ENCODE measurements around the gene PFKL.
"Not testable (repeated sequence)": the region's sequence is repeated elsewhere in the genome, so short reads cannot be mapped to it uniquely, and the experiment has no call there.

Gene PFKL

DNA sequence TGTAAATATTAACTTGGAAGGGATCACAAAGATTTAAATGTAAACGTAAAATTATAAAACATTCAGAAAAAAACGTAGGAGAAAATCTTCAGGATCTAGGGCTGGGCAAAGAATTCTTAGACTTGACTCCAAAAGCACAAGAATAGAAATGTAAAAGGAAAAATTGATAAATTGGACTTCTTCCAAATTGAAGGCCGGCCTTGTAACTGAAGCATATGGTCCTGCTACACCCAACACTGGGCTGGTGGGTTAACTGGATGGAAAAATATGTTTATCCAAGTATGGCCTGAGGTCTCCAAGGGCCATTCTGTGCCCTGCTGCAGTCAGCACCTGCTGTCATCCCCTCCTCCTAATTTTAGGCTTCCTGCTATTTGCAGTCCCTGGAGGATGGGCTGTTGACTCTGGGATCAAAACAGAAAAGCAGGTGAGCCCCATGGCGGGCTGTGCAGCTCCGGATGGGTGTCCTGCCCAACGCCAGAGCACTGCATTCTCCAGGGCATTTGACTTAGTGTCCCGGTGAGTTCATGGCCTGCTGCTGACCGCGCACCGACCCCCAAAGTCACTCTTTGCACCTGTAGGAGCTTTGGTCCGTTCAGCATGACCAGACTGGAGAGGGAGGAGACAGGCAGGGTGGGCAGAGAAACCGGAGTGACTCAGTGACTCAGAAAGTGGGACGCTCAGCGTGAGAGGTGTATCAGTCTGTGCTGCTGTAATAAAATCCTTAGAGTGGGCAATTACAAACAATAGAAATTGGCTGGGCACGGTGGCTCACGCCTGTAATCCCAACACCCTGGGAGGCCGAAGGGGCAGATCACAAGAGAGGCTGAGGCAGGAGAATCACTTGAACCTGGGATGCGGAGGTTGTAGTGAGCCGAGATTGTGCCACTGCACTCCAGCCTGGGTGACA, 20.2 kb upstream of the PFKL start:
- DNase-seq (ENCODE audit: low spot score), result no peak
- TF ChIP-seq, protein P1, sequence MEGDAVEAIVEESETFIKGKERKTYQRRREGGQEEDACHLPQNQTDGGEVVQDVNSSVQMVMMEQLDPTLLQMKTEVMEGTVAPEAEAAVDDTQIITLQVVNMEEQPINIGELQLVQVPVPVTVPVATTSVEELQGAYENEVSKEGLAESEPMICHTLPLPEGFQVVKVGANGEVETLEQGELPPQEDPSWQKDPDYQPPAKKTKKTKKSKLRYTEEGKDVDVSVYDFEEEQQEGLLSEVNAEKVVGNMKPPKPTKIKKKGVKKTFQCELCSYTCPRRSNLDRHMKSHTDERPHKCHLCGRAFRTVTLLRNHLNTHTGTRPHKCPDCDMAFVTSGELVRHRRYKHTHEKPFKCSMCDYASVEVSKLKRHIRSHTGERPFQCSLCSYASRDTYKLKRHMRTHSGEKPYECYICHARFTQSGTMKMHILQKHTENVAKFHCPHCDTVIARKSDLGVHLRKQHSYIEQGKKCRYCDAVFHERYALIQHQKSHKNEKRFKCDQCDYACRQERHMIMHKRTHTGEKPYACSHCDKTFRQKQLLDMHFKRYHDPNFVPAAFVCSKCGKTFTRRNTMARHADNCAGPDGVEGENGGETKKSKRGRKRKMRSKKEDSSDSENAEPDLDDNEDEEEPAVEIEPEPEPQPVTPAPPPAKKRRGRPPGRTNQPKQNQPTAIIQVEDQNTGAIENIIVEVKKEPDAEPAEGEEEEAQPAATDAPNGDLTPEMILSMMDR (IDR thresholded peaks at IDR 0.05; ENCODE audit: extremely low read depth, insufficient read depth, missing control alignments), result no peak
- in situ Hi-C loops (cut with MboI; ENCODE audit: low pct_unique_long_range_greater_than_20kb, low sequenced_read_pairs, unreplicated experiment), result loop anchor here (25.0 kb wide), 1 partner anchor 192 kb away; no protein-coding TSS in a partner anchor

DNA sequence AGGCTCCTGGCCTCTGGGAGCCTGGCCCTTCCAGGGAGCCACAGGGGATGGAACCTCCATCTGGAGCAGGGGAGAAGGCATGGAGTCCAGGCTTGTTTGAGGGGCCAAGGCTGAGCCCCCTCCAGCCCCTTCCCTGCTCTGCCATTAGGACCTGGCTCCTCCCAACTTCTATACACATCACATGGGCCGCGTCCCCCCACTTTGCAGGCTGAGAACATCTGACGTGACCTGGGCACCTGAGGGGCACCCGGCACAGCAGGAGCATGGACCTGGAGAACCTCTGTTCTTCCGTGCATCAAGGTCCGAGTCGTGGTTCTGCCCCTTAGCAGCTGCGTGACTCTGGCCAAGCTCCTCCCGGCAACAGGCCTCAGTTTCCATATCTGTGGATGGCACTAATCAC, 18.1 kb upstream of the PFKL start:
- DNase-seq (ENCODE audit: low spot score), result no peak
- in situ Hi-C loops (cut with MboI; ENCODE audit: low pct_unique_long_range_greater_than_20kb, low sequenced_read_pairs, unreplicated experiment), result loop anchor here (25.0 kb wide), 1 partner anchor 194 kb away; no protein-coding TSS in a partner anchor
- TF ChIP-seq, protein P1 (IDR thresholded peaks at IDR 0.05; ENCODE audit: extremely low read depth, insufficient read depth, missing control alignments), result no peak

GRCh38 chr21:44282370-44282769, 17.5 kb upstream of the PFKL start:
- no peak for DNase-seq (ENCODE audit: low spot score)
- in situ Hi-C loops (cut with MboI; ENCODE audit: low pct_unique_long_range_greater_than_20kb, low sequenced_read_pairs, unreplicated experiment), result loop anchor here (25.0 kb wide), 1 partner anchor 195 kb away; no protein-coding TSS in a partner anchor
- TF ChIP-seq, protein P1 (IDR thresholded peaks at IDR 0.05; ENCODE audit: extremely low read depth, insufficient read depth, missing control alignments), result no peak

- DNase-seq (ENCODE audit: low spot score), result not testable (repeated sequence)
- in situ Hi-C loops (cut with MboI; ENCODE audit: low pct_unique_long_range_greater_than_20kb, low sequenced_read_pairs, unreplicated experiment), result loop anchor here (25.0 kb wide), 1 partner anchor 196 kb away; no protein-coding TSS in a partner anchor
These were observed 16.6 kb upstream of the PFKL start for GRCh38 chr21:44283211-44283785.

DNA sequence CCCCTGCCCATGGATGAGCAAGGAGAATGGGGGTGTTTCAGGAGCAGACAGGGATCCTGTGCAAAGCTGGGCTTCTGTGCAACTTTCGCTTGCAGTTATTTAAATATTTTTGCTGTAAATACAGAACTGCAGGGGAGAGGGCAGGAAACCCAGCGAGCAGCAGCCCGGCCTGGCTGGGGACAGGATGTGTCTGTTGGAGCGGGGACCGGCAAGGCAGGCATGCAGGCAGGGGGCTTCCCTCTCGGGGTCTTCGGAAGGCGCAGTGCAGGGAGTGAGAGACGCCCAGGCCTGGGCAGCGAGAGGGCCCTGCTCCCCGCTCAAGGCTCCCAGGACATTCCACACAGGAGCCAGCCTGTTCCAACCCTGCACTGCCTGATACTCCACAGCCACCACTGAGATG, 15.9 kb upstream of the PFKL start:
- TF ChIP-seq, protein P1 (IDR thresholded peaks at IDR 0.05; ENCODE audit: extremely low read depth, insufficient read depth, missing control alignments), result no peak
- DNase-seq (ENCODE audit: low spot score), result no peak
- in situ Hi-C loops (cut with MboI; ENCODE audit: low pct_unique_long_range_greater_than_20kb, low sequenced_read_pairs, unreplicated experiment), result loop anchor here (25.0 kb wide), 1 partner anchor 197 kb away; no protein-coding TSS in a partner anchor

DNA sequence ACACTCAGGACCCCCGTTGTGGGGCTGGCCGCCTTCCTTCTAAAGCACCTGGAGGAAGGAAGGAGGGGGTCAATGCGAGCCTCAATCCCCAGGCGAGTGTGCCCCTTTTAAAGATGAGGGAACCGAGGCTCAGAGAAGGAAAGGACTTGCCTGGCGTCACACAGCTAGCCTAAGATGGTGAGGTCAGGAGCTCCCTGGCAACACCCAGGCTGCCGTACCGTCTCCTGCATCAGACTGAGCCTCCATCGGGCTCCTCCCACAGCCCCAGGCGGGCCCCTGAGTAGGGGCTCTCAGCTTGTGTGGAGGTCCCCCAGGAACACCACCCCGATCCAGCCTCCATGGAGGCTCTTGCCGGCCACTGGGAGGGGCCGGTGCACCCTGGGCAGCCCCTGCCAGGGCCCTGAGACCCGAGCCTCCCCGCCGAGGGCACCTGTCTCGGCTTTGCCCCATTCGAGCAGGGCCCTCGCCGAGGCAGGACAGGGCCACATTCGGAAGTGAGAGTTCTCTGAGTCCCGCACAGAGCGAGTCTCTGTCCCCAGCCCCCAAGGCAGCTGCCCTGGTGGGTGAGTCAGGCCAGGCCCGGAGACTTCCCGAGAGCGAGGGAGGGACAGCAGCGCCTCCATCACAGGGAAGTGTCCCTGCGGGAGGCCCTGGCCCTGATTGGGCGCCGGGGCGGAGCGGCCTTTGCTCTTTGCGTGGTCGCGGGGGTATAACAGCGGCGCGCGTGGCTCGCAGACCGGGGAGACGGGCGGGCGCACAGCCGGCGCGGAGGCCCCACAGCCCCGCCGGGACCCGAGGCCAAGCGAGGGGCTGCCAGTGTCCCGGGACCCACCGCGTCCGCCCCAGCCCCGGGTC, 14.5 kb upstream of the PFKL start, which contains the start of gene AIRE:
TSS of gene AIRE (plus strand) at position 739 of the 855 bp plus-strand sequence. CDS start 131 bp downstream, outside the sequence.
- in situ Hi-C loops (cut with MboI; ENCODE audit: low pct_unique_long_range_greater_than_20kb, low sequenced_read_pairs, unreplicated experiment), result loop anchor here (25.0 kb wide), 1 partner anchor 198 kb away; no protein-coding TSS in a partner anchor

More for the DNA sequence above, 14.5 kb upstream of the PFKL start, which contains the start of gene AIRE:
- DNase-seq (ENCODE audit: low spot score), result no peak
- TF ChIP-seq, protein P1 (IDR thresholded peaks at IDR 0.05; ENCODE audit: extremely low read depth, insufficient read depth, missing control alignments), result no peak
